ENCODE results near the gene DUSP6. TPM values are rescaled to one million over a fixed set of nuclear protein-coding genes. Genes with fewer than 3 reads are reported as not detected.
A peak's percentile ranks its signal among the peaks of the same experiment; 100 is the strongest.

DUSP6 gene
- total RNA-seq, 1 donor from 2014 or later, result 80.1 TPM

GRCh38 chr12:89353823-89354611 lies 1.7 kb upstream of the DUSP6 start:
- DNase-seq (ENCODE audit: low spot score, unreplicated experiment), result peak; percentile 65
- H3K27ac Mint-ChIP-seq, result peak overlapping the region; percentile 98
- H3K27me3 Mint-ChIP-seq, result no peaks in the 10 kb centered on the region
- peak overlapping the region; percentile 95 for H3K4me3 Mint-ChIP-seq (ENCODE audit: low read depth)
- TF ChIP-seq CTCF (IDR thresholded peaks at IDR 0.05; ENCODE audit: unreplicated experiment), result no peak
- H3K9me3 Mint-ChIP-seq (ENCODE audit: low read depth), result no peaks in the 10 kb centered on the region
- peaks cover 48% of the 10 kb centered on the region for H3K4me1 Mint-ChIP-seq (ENCODE audit: low read depth)
- peaks cover 14% of the 10 kb centered on the region for H3K36me3 Mint-ChIP-seq (ENCODE audit: insufficient read depth)

- TF ChIP-seq CTCF (IDR thresholded peaks at IDR 0.05; ENCODE audit: unreplicated experiment), result no peak
- H3K27me3 Mint-ChIP-seq, result no peaks in the 10 kb centered on the region
- peaks cover 48% of the 10 kb centered on the region for H3K4me1 Mint-ChIP-seq (ENCODE audit: low read depth)
Measured at GRCh38 chr12:89353188-89353822, 1.0 kb upstream of the DUSP6 start.

GRCh38 chr12:89352242-89352491 lies 134 bp downstream of the DUSP6 start:
- no peaks in the 10 kb centered on the region for H3K9me3 Mint-ChIP-seq (ENCODE audit: low read depth)

More at GRCh38 chr12:89353188-89353822, 1.0 kb upstream of the DUSP6 start:
- H3K4me3 Mint-ChIP-seq (ENCODE audit: low read depth), result peak overlapping the region; percentile 95
- peak; percentile 86 for DNase-seq (ENCODE audit: low spot score, unreplicated experiment)
- H3K36me3 Mint-ChIP-seq (ENCODE audit: insufficient read depth), result peaks cover 15% of the 10 kb centered on the region
- no peaks in the 10 kb centered on the region for H3K9me3 Mint-ChIP-seq (ENCODE audit: low read depth)
- peak overlapping the region; percentile 99 for H3K27ac Mint-ChIP-seq

GRCh38 chr12:89351489-89352241 lies 636 bp downstream of the DUSP6 start:
- Mint-ChIP-seq H3K4me1 (ENCODE audit: low read depth) (peaks cover 46% of the 10 kb centered on the region), H3K27ac (peak overlapping the region; percentile 99), H3K27me3 (no peaks in the 10 kb centered on the region), H3K9me3 (ENCODE audit: low read depth) (no peaks in the 10 kb centered on the region), H3K4me3 (ENCODE audit: low read depth) (peak overlapping the region; percentile 95), H3K36me3 (ENCODE audit: insufficient read depth) (peaks cover 22% of the 10 kb centered on the region)
- no peak for TF ChIP-seq CTCF (IDR thresholded peaks at IDR 0.05; ENCODE audit: unreplicated experiment)
- peak; percentile 34 for DNase-seq (ENCODE audit: low spot score, unreplicated experiment)

More at GRCh38 chr12:89352242-89352491, 134 bp downstream of the DUSP6 start:
- Mint-ChIP-seq H3K4me3 (ENCODE audit: low read depth) (peak overlapping the region; percentile 95), H3K36me3 (ENCODE audit: insufficient read depth) (peaks cover 22% of the 10 kb centered on the region), H3K27me3 (no peaks in the 10 kb centered on the region), H3K4me1 (ENCODE audit: low read depth) (peaks cover 46% of the 10 kb centered on the region), H3K27ac (peak overlapping the region; percentile 99)
- DNase-seq (ENCODE audit: low spot score, unreplicated experiment), result no peak
- no peak for TF ChIP-seq CTCF (IDR thresholded peaks at IDR 0.05; ENCODE audit: unreplicated experiment)

All from progenitor cell of endocrine pancreas (in vitro differentiated cells).